Psoas muscle (tissue), 8 donors: ENCODE data around the gene NFE2. TPM values are rescaled to one million over a fixed set of nuclear protein-coding genes. Genes with fewer than 3 reads are reported as not detected.

Source experiments
- ATAC-seq, 4 donors: fragments of 200-7000 bp; cut with Tn5 transposase; one replicate each; pipeline ENCODE4 v1.9.1; 2020; ENCODE audit warnings: moderate library complexity in 3 of 4, mild to moderate bottlenecking in 2 of 4
- DNase-seq, 2 donors: peaks; one replicate each; pipeline ENCODE4 v3.0.0-alpha.2; 2020
- H3K27ac ChIP-seq: fragments of 200-600 bp; one replicate; pipeline ENCODE4 v1.8.0; 2022
- H3K27me3 ChIP-seq, 3 donors: fragments of 200-600 bp in 1 of 3; one replicate each; pipeline versions ENCODE4 v1.6.1 to v1.8.0; 2013 to 2022; ENCODE audit warnings: low read length in 2 of 3, mild to moderate bottlenecking in 2 of 3, moderate library complexity in 1 of 3; ENCODE audit not compliant: insufficient read depth in 3 of 3
- H3K36me3 ChIP-seq, 2 donors: fragments of 200-600 bp in 1 of 2; one replicate each; pipeline versions ENCODE4 v1.6.1 to v1.8.0; 2013 to 2022; ENCODE audit warnings: low read depth in 1 of 2, mild to moderate bottlenecking in 1 of 2, moderate library complexity in 1 of 2; ENCODE audit not compliant: insufficient read depth in 1 of 2
- H3K4me1 ChIP-seq: fragments of 200-600 bp; one replicate; pipeline ENCODE4 v1.8.0; 2022
- H3K4me3 ChIP-seq: fragments of 200-600 bp; one replicate; pipeline ENCODE4 v1.8.0; 2022; ENCODE audit warnings: mild to moderate bottlenecking
- H3K9me3 ChIP-seq: fragments of 200-600 bp; one replicate; pipeline ENCODE4 v1.8.0; 2022
- WGBS, 3 donors: extraction: QIAGEN DNeasy Blood & Tissue Kit; methylation state at CpG; one replicate each; pipeline versions ENCODE4 v1.1.6 to v1.1.7; 2013; 5-methylcytosine and 5-hydroxymethylcytosine counted together
- intact Hi-C, 2 donors: fragments of 100-400 bp; cut with DNase I; formaldehyde crosslinking; loops; one replicate each; pipeline versions ENCODE4 v1.11.0 to v1.14.2; 2022
- long read RNA-seq, 2 donors: library from polyadenylated mRNA; unstranded; transcript quantifications; one replicate each; pipeline ENCODE4 v2.0.0, GENCODE V29; 2021
- polyA plus RNA-seq, 3 donors: library from polyadenylated mRNA; stranded (reverse); fragments of 200-250 nt; gene quantifications; one replicate each; pipeline ENCODE4 v1.2.3, GENCODE V29; 2013
- total RNA-seq, 4 donors: library from RNA; stranded (reverse); fragmentation: NEBNext Ultra II Directional in 2 of 4; extraction: Animal tissue kit (Norgen Biotek cat#: 25700) in 2 of 4; gene quantifications; one replicate each; pipeline versions ENCODE4 v1.2.1 to v1.2.4, GENCODE V29; 2021 to 2023
- TF ChIP-seq, protein P1 (sequence below): fragments of 200-600 bp; IDR thresholded peaks from one replicate; pipeline ENCODE4 v1.8.0; 2022; ENCODE audit warnings: antibody characterized with exemption
- donor health status: healthy with polysubstance abuse.
- donor health status: DM: no; HTN: no; CAD: no; lungs with moderate emphysema.
- donor health status: Bipolar disorder and iron deficiency.
- donor health status: healthy.
- donor health status: DM: yes; HTN: yes; CAD: no.
- donor health status: DM: no; HTN: no; CAD: no.
- donor health status: DM: no; HTN: no; CAD: no.
- donor health status: DM: yes; HTN: yes; CAD: no.

Gene NFE2
- total RNA-seq (1 to 10 TPM in 1 of 4 donors, under 1 TPM in 3; 0.30 to 1.6 (median 0.50) TPM), polyA plus RNA-seq (under 1 TPM; 0.10 to 0.26 (median 0.18) TPM)
- long read RNA-seq, donor 1 = 0 reads
- long read RNA-seq, donor 2 = 0 reads

DNA sequence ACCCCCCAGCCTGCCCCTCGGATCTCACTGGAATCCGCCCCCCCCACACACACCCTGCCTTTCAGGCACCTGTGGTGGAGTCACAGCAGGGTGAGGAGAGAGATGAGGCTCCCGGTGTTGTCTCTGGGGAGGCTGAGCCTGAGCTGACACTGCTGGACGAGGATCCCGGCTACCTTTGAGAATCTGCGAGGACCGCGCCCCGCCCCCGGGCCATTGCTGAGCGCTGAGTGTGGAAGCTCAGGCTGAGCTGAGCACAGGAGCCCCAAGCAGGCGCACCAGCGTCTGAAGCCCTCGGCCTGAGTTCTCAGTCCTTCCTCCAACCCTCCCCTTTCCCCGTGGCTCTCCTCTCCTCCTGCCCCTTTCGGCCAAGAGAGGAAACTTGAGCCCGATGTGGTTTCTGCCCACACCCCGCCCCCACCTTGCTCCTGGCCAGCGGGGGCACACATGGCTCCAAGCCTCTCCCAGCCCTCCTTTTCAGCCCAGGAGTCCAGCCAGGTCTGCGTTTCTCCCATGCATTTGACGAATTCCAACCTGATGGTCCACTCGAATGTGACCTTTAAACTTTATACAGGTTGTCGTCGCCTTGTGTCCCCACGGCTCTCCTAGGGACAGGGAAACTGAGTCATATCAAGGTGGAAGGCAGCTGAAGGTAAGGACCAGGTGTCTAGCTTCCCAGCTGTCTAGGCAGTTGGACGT lies at the start of gene NFE2:
TSS of gene NFE2 (minus strand) at position 284 of the 696 bp plus-strand sequence. CDS start 5,767 bp downstream, outside the sequence.
- Histone ChIP-seq H3K27me3 (no peaks in the 10 kb centered on the region), H3K9me3 (no peaks in the 10 kb centered on the region), H3K4me1 (peaks cover 35% of the 10 kb centered on the region), H3K36me3 (no peaks in the 10 kb centered on the region), H3K4me3 (peak within 1 kb of the TSS; percentile 54), H3K27ac (peak within 1 kb of the TSS; percentile 4)
- 5 to 6% (median 5%) methylated on average over 26 of the region's 26 CpGs for WGBS, 3 donors
- DNase-seq = peak; percentile 46 to 74
- intact Hi-C loops = no loop called here
- ATAC-seq = peak; percentile 75 to 88 (median 81)
- TF ChIP-seq, protein P1, sequence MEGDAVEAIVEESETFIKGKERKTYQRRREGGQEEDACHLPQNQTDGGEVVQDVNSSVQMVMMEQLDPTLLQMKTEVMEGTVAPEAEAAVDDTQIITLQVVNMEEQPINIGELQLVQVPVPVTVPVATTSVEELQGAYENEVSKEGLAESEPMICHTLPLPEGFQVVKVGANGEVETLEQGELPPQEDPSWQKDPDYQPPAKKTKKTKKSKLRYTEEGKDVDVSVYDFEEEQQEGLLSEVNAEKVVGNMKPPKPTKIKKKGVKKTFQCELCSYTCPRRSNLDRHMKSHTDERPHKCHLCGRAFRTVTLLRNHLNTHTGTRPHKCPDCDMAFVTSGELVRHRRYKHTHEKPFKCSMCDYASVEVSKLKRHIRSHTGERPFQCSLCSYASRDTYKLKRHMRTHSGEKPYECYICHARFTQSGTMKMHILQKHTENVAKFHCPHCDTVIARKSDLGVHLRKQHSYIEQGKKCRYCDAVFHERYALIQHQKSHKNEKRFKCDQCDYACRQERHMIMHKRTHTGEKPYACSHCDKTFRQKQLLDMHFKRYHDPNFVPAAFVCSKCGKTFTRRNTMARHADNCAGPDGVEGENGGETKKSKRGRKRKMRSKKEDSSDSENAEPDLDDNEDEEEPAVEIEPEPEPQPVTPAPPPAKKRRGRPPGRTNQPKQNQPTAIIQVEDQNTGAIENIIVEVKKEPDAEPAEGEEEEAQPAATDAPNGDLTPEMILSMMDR = no peak

DNA sequence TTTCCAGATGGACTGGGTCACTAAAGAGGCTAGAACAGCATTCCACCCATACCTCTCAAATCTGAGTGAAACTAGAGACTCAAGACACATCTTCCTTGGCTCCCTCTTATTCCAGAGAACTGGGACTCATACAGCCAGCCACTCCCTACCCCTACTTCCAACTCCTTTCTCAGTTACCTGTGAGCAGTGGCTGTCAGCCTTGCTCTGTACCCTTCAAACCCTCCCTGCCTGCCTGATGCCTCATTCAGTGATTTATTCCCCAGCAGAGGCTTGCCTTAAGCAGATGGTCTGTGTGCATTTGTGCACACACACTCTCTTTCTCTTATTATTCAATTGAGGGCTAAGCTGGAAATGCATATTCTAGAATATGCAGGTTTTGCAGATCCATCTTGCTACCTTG lies 48.9 kb upstream of the NFE2 start:
- ATAC-seq (no peak), DNase-seq (no peak)
- peaks cover 26 to 69% of the 10 kb centered on the region in 2 donors for H3K36me3 ChIP-seq
- H3K9me3 ChIP-seq = no peaks in the 10 kb centered on the region
- no peak overlapping the region for H3K4me3 ChIP-seq
- no peak overlapping the region for H3K27ac ChIP-seq
- TF ChIP-seq, protein P1 = no peak
- intact Hi-C loops = no loop called here
- H3K27me3 ChIP-seq = no peaks in the 10 kb centered on the region
- H3K4me1 ChIP-seq = peaks cover 10% of the 10 kb centered on the region

DNA sequence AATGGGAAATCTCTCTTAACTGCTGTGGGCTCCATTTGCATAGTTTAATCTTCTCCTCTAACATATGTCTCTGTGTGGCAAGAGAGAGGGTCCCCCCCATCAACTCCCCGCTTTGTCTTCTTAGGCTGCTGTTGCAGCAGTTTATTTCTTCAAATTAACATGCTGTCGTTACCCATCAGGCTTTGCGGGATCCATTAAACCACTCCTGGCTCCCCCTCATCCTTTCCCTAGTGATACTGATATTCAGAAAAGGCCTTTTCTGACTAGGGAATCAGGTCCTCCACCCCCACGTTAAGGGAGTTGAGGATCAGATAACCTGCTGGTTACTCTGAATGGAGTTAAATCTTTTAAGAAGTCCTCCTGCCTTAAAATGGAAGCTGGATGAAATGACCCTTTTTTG lies 48.2 kb upstream of the NFE2 start:
- no peaks in the 10 kb centered on the region for H3K27me3 ChIP-seq
- H3K4me1 ChIP-seq = peaks cover 10% of the 10 kb centered on the region
- H3K4me3 ChIP-seq = no peak overlapping the region
- ATAC-seq = no peak
- H3K27ac ChIP-seq = no peak overlapping the region
- 83 to 93% (median 87%) methylated on average over 4 of the region's 4 CpGs for WGBS, 3 donors
- H3K9me3 ChIP-seq = no peaks in the 10 kb centered on the region
- no peak for DNase-seq
- H3K36me3 ChIP-seq = peaks cover 26 to 73% of the 10 kb centered on the region in 2 donors
- TF ChIP-seq, protein P1 = no peak
- intact Hi-C loops = no loop called here

DNA sequence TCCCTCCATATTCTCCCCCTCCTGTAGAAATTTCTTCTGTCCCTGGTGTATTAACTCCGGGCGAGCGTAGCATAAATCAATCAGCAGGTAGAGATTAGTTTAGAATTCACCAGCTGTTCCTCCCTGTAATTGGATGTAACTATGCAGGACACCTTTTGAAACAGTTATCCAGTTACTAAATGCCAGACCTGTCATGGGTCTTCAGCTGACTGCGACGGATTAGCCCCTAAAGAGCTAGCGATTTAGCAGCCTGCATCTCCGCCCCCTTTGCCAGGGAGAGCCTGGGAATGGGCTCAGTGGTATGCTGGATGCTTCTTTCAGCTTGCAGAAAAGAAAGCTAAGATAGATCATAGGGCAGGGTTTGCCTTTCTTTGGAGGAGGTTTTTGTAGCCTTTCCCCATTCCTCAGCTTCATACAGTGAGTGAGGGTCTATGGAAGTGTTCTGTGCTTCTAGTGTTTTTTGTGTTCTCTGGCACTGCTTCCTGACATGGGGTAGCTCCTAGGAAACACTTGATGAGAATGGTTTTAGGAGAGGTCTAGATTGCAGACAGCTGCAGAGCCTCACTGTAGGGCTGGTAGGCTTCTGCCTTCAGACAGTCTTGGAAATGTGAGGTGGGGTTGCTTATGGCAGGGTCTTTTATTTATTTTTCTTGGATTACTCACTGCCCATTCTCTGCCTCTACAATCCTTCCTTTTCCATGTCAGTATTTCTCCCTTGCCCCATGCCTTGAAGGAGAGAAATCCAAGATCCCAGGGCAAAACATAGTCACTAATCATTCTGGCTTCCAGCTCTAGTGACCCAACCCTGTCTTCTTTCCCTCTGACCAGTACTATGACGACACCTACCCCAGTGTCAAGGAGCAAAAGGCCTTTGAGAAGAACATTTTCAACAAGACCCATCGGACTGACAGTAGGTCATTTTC lies 40.8 kb upstream of the NFE2 start:
- no peaks in the 10 kb centered on the region for H3K9me3 ChIP-seq
- no peak overlapping the region for H3K27ac ChIP-seq
- no peaks in the 10 kb centered on the region for H3K27me3 ChIP-seq
- 38 to 49% (median 43%) methylated on average over 9 of the region's 9 CpGs for WGBS, 3 donors
- TF ChIP-seq, protein P1 = no peak
- intact Hi-C loops = no loop called here
- ATAC-seq = peak; percentile 80 to 90 (median 84)
- DNase-seq = no peak
- H3K4me3 ChIP-seq = no peak overlapping the region
- H3K36me3 ChIP-seq = peaks cover 8 to 53% of the 10 kb centered on the region in 2 donors
- peaks cover 35% of the 10 kb centered on the region for H3K4me1 ChIP-seq
